Measurements from ENCODE around the gene ST7. TPM values are rescaled to one million over a fixed set of nuclear protein-coding genes. Genes with fewer than 3 reads are reported as not detected.

ST7 gene
- total RNA-seq, 1 experiment from 2014 or later, result 38.2 TPM

DNA sequence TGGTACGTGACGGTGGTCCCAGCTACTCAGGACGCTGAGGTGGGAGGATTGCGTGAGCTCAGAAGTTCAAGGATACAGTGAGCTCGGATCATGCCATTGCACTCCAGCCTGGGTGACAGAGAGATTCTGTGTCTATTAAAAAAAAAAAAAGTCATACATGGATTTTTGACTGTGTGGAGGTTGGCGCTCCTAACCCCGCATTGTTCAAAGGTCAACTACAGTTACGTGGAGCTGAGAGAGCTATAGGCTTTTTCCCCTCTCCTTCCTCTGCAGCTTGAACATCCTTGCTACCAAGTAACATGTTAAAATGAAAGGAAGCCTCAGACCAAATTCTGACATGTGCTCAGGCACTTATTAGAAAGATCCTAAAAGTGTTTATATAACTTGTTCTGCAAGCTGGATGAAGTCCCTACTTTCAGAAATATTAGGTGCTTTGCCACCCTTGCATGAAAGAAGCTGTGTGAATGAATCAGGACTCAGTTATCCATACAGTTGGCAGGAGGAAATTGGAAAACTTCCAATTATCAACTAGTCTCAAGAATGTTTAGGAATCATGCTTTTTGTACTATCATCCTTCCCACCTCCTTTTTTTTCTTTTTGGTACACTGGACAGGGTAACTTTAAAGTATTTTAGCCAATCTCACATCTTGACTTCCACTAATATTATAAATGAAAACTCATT lies 12.5 kb upstream of the ST7 start:
- H3K4me1 Mint-ChIP-seq (ENCODE audit: low read depth, unreplicated experiment), result no peaks in the 10 kb centered on the region
- POLR2A ChIA-PET, result no interaction called here
- Histone ChIP-seq H3K4me3 (ENCODE audit: low read depth, low read length) (no peak overlapping the region), H3K9me3 (no peaks in the 10 kb centered on the region), H3K4me1 (no peaks in the 10 kb centered on the region), H3K27me3 (replicated peaks; ENCODE audit: control insufficient read depth, insufficient read depth, low read length) (no peaks in the 10 kb centered on the region), H3K36me3 (ENCODE audit: control insufficient read depth, insufficient read depth, low read length) (no peaks in the 10 kb centered on the region)
- no peaks in the 10 kb centered on the region for H3K27me3 Mint-ChIP-seq (ENCODE audit: insufficient read depth, unreplicated experiment)
- CTCF ChIA-PET, result interaction anchor here (0.7 kb wide), 1 partner anchor 272 kb away, joined by 3 read pairs; no protein-coding TSS in a partner anchor
- H3K36me3 Mint-ChIP-seq (ENCODE audit: insufficient read depth, unreplicated experiment), result no peaks in the 10 kb centered on the region
- TF ChIP-seq CTCF (IDR thresholded peaks at IDR 0.05; ENCODE audit: insufficient read depth in 1 of 2, low read depth in 1 of 2, low read length in 1 of 2, severe bottlenecking in 1 of 2, unreplicated experiment in 1 of 2), result no peak
- no peaks in the 10 kb centered on the region for H3K9me3 Mint-ChIP-seq (ENCODE audit: unreplicated experiment)
- intact Hi-C loops (cut with micrococcal nuclease; ENCODE audit: unreplicated experiment), result no loop called here
- H3K27ac Mint-ChIP-seq (ENCODE audit: unreplicated experiment), result no peak overlapping the region
- no peak for DNase-seq
- no peak overlapping the region for H3K4me3 Mint-ChIP-seq (ENCODE audit: unreplicated experiment)
- BruUV-seq (replicated peaks), result no TSS peak

DNA sequence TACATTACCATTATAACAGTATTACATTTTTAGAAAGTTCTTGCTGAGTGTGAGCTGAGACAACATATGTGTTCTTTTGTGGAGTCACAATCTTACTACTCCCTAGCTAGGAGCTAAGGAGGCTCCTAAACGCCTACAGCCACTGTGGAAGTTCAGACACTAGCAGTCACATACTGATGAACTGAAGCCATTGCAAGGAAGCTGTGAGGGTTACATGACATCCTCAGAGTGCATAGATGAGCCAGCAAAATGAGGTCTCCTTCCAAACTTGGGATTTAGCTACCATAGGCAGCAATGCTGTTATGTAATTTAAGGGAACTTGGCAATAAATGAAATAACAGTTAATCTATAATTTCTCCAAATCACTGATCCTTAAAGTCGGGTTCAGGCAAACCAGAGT lies 10.8 kb upstream of the ST7 start:
- Mint-ChIP-seq H3K4me1 (ENCODE audit: low read depth, unreplicated experiment) (no peaks in the 10 kb centered on the region), H3K4me3 (ENCODE audit: unreplicated experiment) (no peak overlapping the region), H3K9me3 (ENCODE audit: unreplicated experiment) (no peaks in the 10 kb centered on the region), H3K36me3 (ENCODE audit: insufficient read depth, unreplicated experiment) (no peaks in the 10 kb centered on the region), H3K27me3 (ENCODE audit: insufficient read depth, unreplicated experiment) (no peaks in the 10 kb centered on the region), H3K27ac (ENCODE audit: unreplicated experiment) (no peak overlapping the region)
- DNase-seq, result no peak
- no peaks in the 10 kb centered on the region for H3K27me3 ChIP-seq (replicated peaks; ENCODE audit: control insufficient read depth, insufficient read depth, low read length)
- BruUV-seq (replicated peaks), result no TSS peak
- H3K4me3 ChIP-seq (ENCODE audit: low read depth, low read length), result no peak overlapping the region
- POLR2A ChIA-PET, result no interaction called here
- CTCF ChIA-PET, result no interaction called here
- no peaks in the 10 kb centered on the region for H3K4me1 ChIP-seq
- TF ChIP-seq CTCF (IDR thresholded peaks at IDR 0.05; ENCODE audit: insufficient read depth in 1 of 2, low read depth in 1 of 2, low read length in 1 of 2, severe bottlenecking in 1 of 2, unreplicated experiment in 1 of 2), result no peak
- no peaks in the 10 kb centered on the region for H3K9me3 ChIP-seq
- intact Hi-C loops (cut with micrococcal nuclease; ENCODE audit: unreplicated experiment), result no loop called here
- no peaks in the 10 kb centered on the region for H3K36me3 ChIP-seq (ENCODE audit: control insufficient read depth, insufficient read depth, low read length)

DNA sequence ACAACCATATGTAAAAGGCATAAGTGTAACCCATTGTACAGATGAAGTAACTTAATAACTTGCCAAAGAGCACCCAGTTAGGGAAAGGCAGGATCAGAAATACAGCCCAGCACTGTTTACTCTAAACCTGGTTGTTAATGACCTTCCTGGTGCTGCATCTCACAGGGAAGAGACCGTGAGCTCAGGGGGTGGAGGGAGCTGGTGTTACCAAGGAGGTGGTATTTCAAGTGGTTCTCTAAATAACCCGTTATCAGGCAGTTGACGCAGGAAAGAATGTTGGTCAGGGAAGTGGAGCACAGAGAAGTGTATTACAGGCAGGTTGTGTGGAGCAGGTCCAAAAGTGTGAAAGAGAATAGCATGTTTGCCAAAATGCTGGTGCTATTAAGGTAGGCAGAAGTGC lies 4.4 kb upstream of the ST7 start:
- ChIA-PET CTCF (no interaction called here), POLR2A (no interaction called here)
- Mint-ChIP-seq H3K9me3 (ENCODE audit: unreplicated experiment) (no peaks in the 10 kb centered on the region), H3K27ac (ENCODE audit: unreplicated experiment) (no peak overlapping the region), H3K4me3 (ENCODE audit: unreplicated experiment) (no peak overlapping the region), H3K36me3 (ENCODE audit: insufficient read depth, unreplicated experiment) (peaks cover 14% of the 10 kb centered on the region), H3K27me3 (ENCODE audit: insufficient read depth, unreplicated experiment) (no peaks in the 10 kb centered on the region), H3K4me1 (ENCODE audit: low read depth, unreplicated experiment) (no peaks in the 10 kb centered on the region)
- intact Hi-C loops (cut with micrococcal nuclease; ENCODE audit: unreplicated experiment), result no loop called here
- no TSS peak for BruUV-seq (replicated peaks)
- no peak for DNase-seq
- no peak overlapping the region for H3K4me3 ChIP-seq (ENCODE audit: low read depth, low read length)
- peaks cover 7% of the 10 kb centered on the region for H3K4me1 ChIP-seq
- H3K9me3 ChIP-seq, result no peaks in the 10 kb centered on the region
- no peak for TF ChIP-seq CTCF (IDR thresholded peaks at IDR 0.05; ENCODE audit: insufficient read depth in 1 of 2, low read depth in 1 of 2, low read length in 1 of 2, severe bottlenecking in 1 of 2, unreplicated experiment in 1 of 2)
- no peaks in the 10 kb centered on the region for H3K36me3 ChIP-seq (ENCODE audit: control insufficient read depth, insufficient read depth, low read length)
- no peaks in the 10 kb centered on the region for H3K27me3 ChIP-seq (replicated peaks; ENCODE audit: control insufficient read depth, insufficient read depth, low read length)
